K562 (cell line): ENCODE measurements around the gene LUC7L.
"Not testable (repeated sequence)": the region's sequence is repeated elsewhere in the genome, so short reads cannot be mapped to it uniquely, and the experiment has no call there.

Experiments
- ATF7 ChIP-seq: fragments of 450-650 bp; IDR thresholded peaks from 2 replicates; pipeline ENCODE4 v1.7.1; 2014; ENCODE audit warnings: mild to moderate bottlenecking, moderate library complexity
- BHLHE40 ChIP-seq: IDR thresholded peaks from 2 replicates; pipeline ENCODE4 v1.6.1; 2011; ENCODE audit warnings: low read length, improper control_type of control experiment
- JUN ChIP-seq, 2 experiments: sonication (generic) in 1 of 2; formaldehyde crosslinking in 1 of 2; IDR thresholded peaks; 2 replicates each; pipeline versions ENCODE4 v1.6.1 to v1.8.0; 2012 to 2022; ENCODE audit warnings: borderline replicate concordance in 2 of 2, mild to moderate bottlenecking in 2 of 2, improper control_type of control experiment in 1 of 2, low read depth in 1 of 2, low read length in 1 of 2, missing genetic modification reagents in 1 of 2
- RAD21 ChIP-seq, 2 experiments: fragments of 250-450 bp in 1 of 2; fragments of 450-650 bp in 1 of 2; sonication (Bioruptor Pico) in 1 of 2; formaldehyde crosslinking in 1 of 2; IDR thresholded peaks in 1 of 2; conservative IDR thresholded peaks in 1 of 2; 2 replicates each; pipeline versions ENCODE4 v1.4.0 to v1.8.0; 2020 to 2022; ENCODE audit warnings: mild to moderate bottlenecking in 2 of 2, moderate library complexity in 1 of 2
- RFX5 ChIP-seq: IDR thresholded peaks from 2 replicates; pipeline ENCODE4 v1.6.1; 2011; ENCODE audit warnings: low read depth, mild to moderate bottlenecking, improper control_type of control experiment, low read length
- SIX5 ChIP-seq, 2 experiments: IDR thresholded peaks; 2 replicates each; pipeline ENCODE4 v1.6.1; 2011; ENCODE audit warnings: low read length in 2 of 2, borderline replicate concordance in 1 of 2, low read depth in 1 of 2, mild to moderate bottlenecking in 1 of 2, moderate library complexity in 1 of 2; ENCODE audit not compliant: insufficient read depth in 1 of 2
- ZNF695 ChIP-seq: fragments of 450-650 bp; formaldehyde crosslinking; IDR thresholded peaks from 2 replicates; pipeline ENCODE4 v1.4.0; 2020; ENCODE audit warnings: mild to moderate bottlenecking, moderate library complexity
- TF ChIP-seq, protein P1 (sequence below): sonication (generic); formaldehyde crosslinking; IDR thresholded peaks from 2 replicates; pipeline ENCODE4 v1.8.1; 2023; ENCODE audit warnings: mild to moderate bottlenecking, missing genetic modification reagents

DNA sequence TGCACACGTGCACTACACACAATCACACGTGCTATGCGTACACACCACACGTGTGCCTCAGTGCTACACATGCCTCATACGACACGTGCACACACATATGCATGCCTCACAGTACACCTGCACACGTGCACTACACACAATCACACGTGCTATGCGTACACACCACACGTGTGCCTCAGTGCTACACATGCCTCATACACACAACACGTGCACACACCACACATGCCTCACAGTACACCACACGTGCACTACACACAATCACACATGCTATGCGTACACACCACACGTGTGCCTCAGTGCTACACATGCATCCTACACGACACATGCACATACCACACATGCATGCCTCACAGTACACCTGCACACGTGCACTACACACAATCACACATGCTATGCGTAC lies 38.3 kb upstream of the LUC7L start:
- not testable (repeated sequence) for TF ChIP-seq RFX5; RAD21 (CRISPR knock-in tag; conservative IDR thresholded peaks at IDR 0.05 in 1 of 2, IDR thresholded peaks at IDR 0.05 in 1 of 2); BHLHE40; ATF7; SIX5 (IDR thresholded peaks at IDR 0.05; ENCODE audit: borderline replicate concordance in 1 of 2, insufficient read depth in 1 of 2, low read depth in 1 of 2, low read length in 2 of 2); ZNF695 (CRISPR knock-in tag); JUN (IDR thresholded peaks at IDR 0.05; ENCODE audit: borderline replicate concordance, low read depth, low read length); JUN (CRISPR knock-in tag; IDR thresholded peaks at IDR 0.05; ENCODE audit: borderline replicate concordance)
- TF ChIP-seq, protein P1, sequence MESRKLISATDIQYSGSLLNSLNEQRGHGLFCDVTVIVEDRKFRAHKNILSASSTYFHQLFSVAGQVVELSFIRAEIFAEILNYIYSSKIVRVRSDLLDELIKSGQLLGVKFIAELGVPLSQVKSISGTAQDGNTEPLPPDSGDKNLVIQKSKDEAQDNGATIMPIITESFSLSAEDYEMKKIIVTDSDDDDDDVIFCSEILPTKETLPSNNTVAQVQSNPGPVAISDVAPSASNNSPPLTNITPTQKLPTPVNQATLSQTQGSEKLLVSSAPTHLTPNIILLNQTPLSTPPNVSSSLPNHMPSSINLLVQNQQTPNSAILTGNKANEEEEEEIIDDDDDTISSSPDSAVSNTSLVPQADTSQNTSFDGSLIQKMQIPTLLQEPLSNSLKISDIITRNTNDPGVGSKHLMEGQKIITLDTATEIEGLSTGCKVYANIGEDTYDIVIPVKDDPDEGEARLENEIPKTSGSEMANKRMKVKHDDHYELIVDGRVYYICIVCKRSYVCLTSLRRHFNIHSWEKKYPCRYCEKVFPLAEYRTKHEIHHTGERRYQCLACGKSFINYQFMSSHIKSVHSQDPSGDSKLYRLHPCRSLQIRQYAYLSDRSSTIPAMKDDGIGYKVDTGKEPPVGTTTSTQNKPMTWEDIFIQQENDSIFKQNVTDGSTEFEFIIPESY (CRISPR knock-in tag) = not testable (repeated sequence)
